ENCODE data around the gene OBP2B.

- TF ChIP-seq CTCF (IDR thresholded peaks at IDR 0.05) (no peak), POLR2A (IDR thresholded peaks at IDR 0.05) (no peak)
These were observed 48.5 kb upstream of the OBP2B start for GRCh38 chr9:133257465-133257956.

All from suprapubic skin (tissue), 3 donors.